H9 (cell line): ENCODE data around the gene ETV3L. TPM values are rescaled to one million over a fixed set of nuclear protein-coding genes. Genes with fewer than 3 reads are reported as not detected.

Experiments
- DNase-seq: peaks from one replicate; pipeline ENCODE4 v3.0.0-alpha.2; 2017
- H2AFZ ChIP-seq: one replicate; pipeline ENCODE4 v1.6.1; 2013; ENCODE audit warnings: mild to moderate bottlenecking, low read length, control low read depth, moderate library complexity
- H2AK5ac ChIP-seq: 2 replicates; pipeline ENCODE4 v1.6.1; 2013; ENCODE audit warnings: low read length, control low read depth, mixed read lengths; ENCODE audit not compliant: insufficient read length
- H2BK120ac ChIP-seq: one replicate; pipeline ENCODE4 v1.6.1; 2013; ENCODE audit warnings: low read depth, mild to moderate bottlenecking, low read length, control low read depth, inconsistent platforms; ENCODE audit not compliant: poor library complexity, severe bottlenecking
- H2BK12ac ChIP-seq: 2 replicates; pipeline ENCODE4 v1.6.1; 2013; ENCODE audit warnings: low read length, control low read depth, mixed read lengths, low read depth; ENCODE audit not compliant: insufficient read length
- H2BK15ac ChIP-seq: 2 replicates; pipeline ENCODE4 v1.6.1; 2013; ENCODE audit warnings: low read depth, low read length, control low read depth
- H2BK20ac ChIP-seq: one replicate; pipeline ENCODE4 v1.6.1; 2013; ENCODE audit warnings: low read depth, mild to moderate bottlenecking, low read length, control low read depth, inconsistent platforms; ENCODE audit not compliant: poor library complexity, severe bottlenecking
- H2BK5ac ChIP-seq: 2 replicates; pipeline ENCODE4 v1.6.1; 2013; ENCODE audit warnings: low read length, control low read depth, mixed read lengths; ENCODE audit not compliant: insufficient read length
- H3K14ac ChIP-seq: 2 replicates; pipeline ENCODE4 v1.6.1; 2013; ENCODE audit warnings: low read length, control low read depth; ENCODE audit not compliant: insufficient read depth
- H3K18ac ChIP-seq: 2 replicates; pipeline ENCODE4 v1.6.1; 2013; ENCODE audit warnings: low read depth, mild to moderate bottlenecking, mixed read lengths, low read length, control low read depth; ENCODE audit not compliant: insufficient read length
- H3K23ac ChIP-seq: 2 replicates; pipeline ENCODE4 v1.6.1; 2013; ENCODE audit warnings: low read length, control low read depth, mixed read lengths, low read depth; ENCODE audit not compliant: insufficient read length
- H3K23me2 ChIP-seq: 2 replicates; pipeline ENCODE4 v1.6.1; 2013; ENCODE audit warnings: low read depth, mild to moderate bottlenecking, mixed read lengths, low read length, control low read depth; ENCODE audit not compliant: insufficient read length, poor library complexity, severe bottlenecking
- H3K27ac ChIP-seq: 2 replicates; pipeline ENCODE4 v1.5.1; 2013; ENCODE audit warnings: low read length, control low read depth, mixed read lengths, low read depth; ENCODE audit not compliant: insufficient read length
- H3K27me3 ChIP-seq: 2 replicates; pipeline ENCODE4 v1.6.1; 2013; ENCODE audit warnings: low read length, control low read depth, inconsistent platforms; ENCODE audit not compliant: insufficient read depth
- H3K4ac ChIP-seq: 2 replicates; pipeline ENCODE4 v1.6.1; 2013; ENCODE audit warnings: low read depth, mild to moderate bottlenecking, control low read depth, inconsistent platforms, low read length, moderate library complexity
- H3K4me1 ChIP-seq: 2 replicates; pipeline ENCODE4 v1.6.1; 2013; ENCODE audit warnings: low read length, control low read depth, inconsistent platforms; ENCODE audit not compliant: insufficient read depth
- H3K4me2 ChIP-seq: 2 replicates; pipeline ENCODE4 v1.6.1; 2013; ENCODE audit warnings: low read length, control low read depth, mixed read lengths; ENCODE audit not compliant: insufficient read length, insufficient read depth
- H3K56ac ChIP-seq: 2 replicates; pipeline ENCODE4 v1.6.1; 2013; ENCODE audit warnings: low read depth, mild to moderate bottlenecking, mixed read lengths, low read length, control low read depth; ENCODE audit not compliant: insufficient read length
- H3K79me1 ChIP-seq: 2 replicates; pipeline ENCODE4 v1.6.1; 2013; ENCODE audit warnings: low read depth, mild to moderate bottlenecking, moderate library complexity, low read length, control low read depth, inconsistent platforms; ENCODE audit not compliant: insufficient read depth, poor library complexity, severe bottlenecking
- H3K79me2 ChIP-seq: 2 replicates; pipeline ENCODE4 v1.6.1; 2013; ENCODE audit warnings: low read length, control low read depth, inconsistent platforms; ENCODE audit not compliant: insufficient read depth
- H3K9ac ChIP-seq: 2 replicates; pipeline ENCODE4 v1.6.1; 2013; ENCODE audit warnings: low read length, control low read depth, mixed read lengths; ENCODE audit not compliant: insufficient read length; ENCODE audit errors: extremely low read depth
- H3K9me3 ChIP-seq: one replicate; pipeline ENCODE4 v1.6.1; 2013; ENCODE audit warnings: low read depth, low read length, inconsistent platforms; ENCODE audit not compliant: control insufficient read depth
- H3T11ph ChIP-seq: one replicate; pipeline ENCODE4 v1.6.1; 2013; ENCODE audit warnings: mild to moderate bottlenecking, low read length, control low read depth, inconsistent platforms
- H4K20me1 ChIP-seq: one replicate; pipeline ENCODE4 v1.6.1; 2013; ENCODE audit not compliant: control insufficient read depth, insufficient read length, insufficient read depth
- H4K5ac ChIP-seq: 2 replicates; pipeline ENCODE4 v1.6.1; 2013; ENCODE audit warnings: low read depth, mild to moderate bottlenecking, mixed read lengths, low read length, control low read depth; ENCODE audit not compliant: insufficient read length
- H4K8ac ChIP-seq: replicated peaks from 2 replicates; pipeline ENCODE4 v1.6.1; 2013; ENCODE audit warnings: low read length, control low read depth, mixed read lengths, low read depth; ENCODE audit not compliant: insufficient read length
- H4K91ac ChIP-seq: 2 replicates; pipeline ENCODE4 v1.6.1; 2013; ENCODE audit warnings: low read depth, mild to moderate bottlenecking, moderate library complexity, mixed read lengths, low read length, control low read depth; ENCODE audit not compliant: insufficient read length
- H3K27ac Mint-ChIP-seq, 3 experiments: 2 replicates in 2 of 3; 3 replicates in 1 of 3; pipeline ENCODE4 v1.8.0; 2020 to 2021; ENCODE audit warnings: mixed read lengths in 3 of 3, mild to moderate bottlenecking in 1 of 3, moderate library complexity in 1 of 3
- H3K27me3 Mint-ChIP-seq: 2 replicates; pipeline ENCODE4 v1.8.0; 2021; ENCODE audit warnings: low read depth, mild to moderate bottlenecking, moderate library complexity, mixed read lengths
- H3K36me3 Mint-ChIP-seq, 3 experiments: 2 replicates in 2 of 3; 3 replicates in 1 of 3; pipeline ENCODE4 v1.8.0; 2020 to 2021; ENCODE audit warnings: low read depth in 3 of 3, mixed read lengths in 3 of 3; ENCODE audit not compliant: insufficient read depth in 1 of 3
- H3K4me1 Mint-ChIP-seq, 2 experiments: 2 replicates each; pipeline ENCODE4 v1.8.0; 2020; ENCODE audit warnings: mixed read lengths in 2 of 2
- H3K4me3 Mint-ChIP-seq, 2 experiments: 2 replicates in 1 of 2; 3 replicates in 1 of 2; pipeline ENCODE4 v1.8.0; 2020 to 2021; ENCODE audit warnings: mild to moderate bottlenecking in 2 of 2, mixed read lengths in 2 of 2, moderate library complexity in 1 of 2
- H3K9me3 Mint-ChIP-seq, 2 experiments: 2 replicates in 1 of 2; 3 replicates in 1 of 2; pipeline ENCODE4 v1.8.0; 2020; ENCODE audit warnings: mild to moderate bottlenecking in 2 of 2, mixed read lengths in 2 of 2, moderate library complexity in 1 of 2
- WGBS: extraction: QIAGEN DNeasy Blood & Tissue Kit; methylation state at CpG from one replicate; pipeline ENCODE4 v1.1.7; 2013; ENCODE audit warnings: missing lambda C conversion rate, low lambda C conversion rate, mixed read lengths; ENCODE audit not compliant: insufficient read length; ENCODE audit errors: extremely low coverage; 5-methylcytosine and 5-hydroxymethylcytosine counted together
- total RNA-seq: library from RNA; stranded (reverse); gene quantifications from 2 replicates; pipeline ENCODE4 v1.2.1, GENCODE V29; 2021
- TF ChIP-seq, protein P1 (sequence below): fragments of 200-600 bp; sonication (generic); conservative IDR thresholded peaks from 3 replicates; pipeline ENCODE4 v1.8.0; 2021; ENCODE audit warnings: antibody characterized with exemption, mild to moderate bottlenecking

ETV3L gene
- total RNA-seq, 1 experiment from 2014 or later, result 0.96 TPM

- Histone ChIP-seq H3K79me2 (no peaks in the 10 kb centered on the region), H2BK120ac (no peak overlapping the region), H3K9ac (no peak overlapping the region), H3K56ac (no peak overlapping the region), H2BK5ac (no peak overlapping the region), H3K18ac (no peak overlapping the region), H4K20me1 (no peaks in the 10 kb centered on the region), H3K4me1 (peaks cover 11% of the 10 kb centered on the region; the same call in 1 of the 2 replicates), H3T11ph (no peak overlapping the region), H4K5ac (no peak overlapping the region), H3K14ac (no peak overlapping the region), H4K8ac (no peak overlapping the region), H3K23ac (no peak overlapping the region), H3K4ac (no peak overlapping the region), H3K4me2 (no peak overlapping the region), H2BK15ac (no peak overlapping the region), H3K9me3 (no peaks in the 10 kb centered on the region), H3K27me3 (no peaks in the 10 kb centered on the region; the same call in 1 of the 2 replicates), H3K23me2 (no peaks in the 10 kb centered on the region), H2AK5ac (no peak overlapping the region), H3K79me1 (no peaks in the 10 kb centered on the region), H2AFZ (no peak overlapping the region), H4K91ac (no peak overlapping the region), H3K27ac (no peak overlapping the region), H2BK20ac (no peak overlapping the region), H2BK12ac (no peak overlapping the region)
- Mint-ChIP-seq H3K27me3 (peaks cover 48% of the 10 kb centered on the region), H3K4me1 (peaks cover 55 to 79% of the 10 kb centered on the region in 2 experiments), H3K27ac (no peak overlapping the region), H3K36me3 (no peaks in the 10 kb centered on the region), H3K9me3 (no peaks in the 10 kb centered on the region; a peak in 1 of 5 replicates), H3K4me3 (no peak overlapping the region)
- no peak for DNase-seq
- no CpG with 5 or more reads among the region's 6 CpGs for WGBS
- TF ChIP-seq, protein P1, sequence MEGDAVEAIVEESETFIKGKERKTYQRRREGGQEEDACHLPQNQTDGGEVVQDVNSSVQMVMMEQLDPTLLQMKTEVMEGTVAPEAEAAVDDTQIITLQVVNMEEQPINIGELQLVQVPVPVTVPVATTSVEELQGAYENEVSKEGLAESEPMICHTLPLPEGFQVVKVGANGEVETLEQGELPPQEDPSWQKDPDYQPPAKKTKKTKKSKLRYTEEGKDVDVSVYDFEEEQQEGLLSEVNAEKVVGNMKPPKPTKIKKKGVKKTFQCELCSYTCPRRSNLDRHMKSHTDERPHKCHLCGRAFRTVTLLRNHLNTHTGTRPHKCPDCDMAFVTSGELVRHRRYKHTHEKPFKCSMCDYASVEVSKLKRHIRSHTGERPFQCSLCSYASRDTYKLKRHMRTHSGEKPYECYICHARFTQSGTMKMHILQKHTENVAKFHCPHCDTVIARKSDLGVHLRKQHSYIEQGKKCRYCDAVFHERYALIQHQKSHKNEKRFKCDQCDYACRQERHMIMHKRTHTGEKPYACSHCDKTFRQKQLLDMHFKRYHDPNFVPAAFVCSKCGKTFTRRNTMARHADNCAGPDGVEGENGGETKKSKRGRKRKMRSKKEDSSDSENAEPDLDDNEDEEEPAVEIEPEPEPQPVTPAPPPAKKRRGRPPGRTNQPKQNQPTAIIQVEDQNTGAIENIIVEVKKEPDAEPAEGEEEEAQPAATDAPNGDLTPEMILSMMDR, result no peak
These were observed 10.4 kb upstream of the ETV3L start for GRCh38 chr1:157110003-157110402.
